LNCaP clone FGC (cell line): Measurements from ENCODE around the gene APOBEC3F.
"Not testable (repeated sequence)": the region's sequence is repeated elsewhere in the genome, so short reads cannot be mapped to it uniquely, and the experiment has no call there.

Experiments
- DNase-seq: peaks from one replicate; pipeline ENCODE4 v3.0.0-alpha.2; 2011; ENCODE audit warnings: low read depth
- H3K4me3 ChIP-seq: 2 replicates; pipeline ENCODE4 v1.5.1; 2011; ENCODE audit warnings: mild to moderate bottlenecking, low read depth, low read length, control low read depth
- TF ChIP-seq, protein P1 (sequence below): IDR thresholded peaks from 2 replicates; pipeline ENCODE4 v1.5.1; 2012; ENCODE audit warnings: mild to moderate bottlenecking; ENCODE audit not compliant: control insufficient read depth, insufficient read depth; ENCODE audit errors: extremely low read depth

APOBEC3F gene

DNA sequence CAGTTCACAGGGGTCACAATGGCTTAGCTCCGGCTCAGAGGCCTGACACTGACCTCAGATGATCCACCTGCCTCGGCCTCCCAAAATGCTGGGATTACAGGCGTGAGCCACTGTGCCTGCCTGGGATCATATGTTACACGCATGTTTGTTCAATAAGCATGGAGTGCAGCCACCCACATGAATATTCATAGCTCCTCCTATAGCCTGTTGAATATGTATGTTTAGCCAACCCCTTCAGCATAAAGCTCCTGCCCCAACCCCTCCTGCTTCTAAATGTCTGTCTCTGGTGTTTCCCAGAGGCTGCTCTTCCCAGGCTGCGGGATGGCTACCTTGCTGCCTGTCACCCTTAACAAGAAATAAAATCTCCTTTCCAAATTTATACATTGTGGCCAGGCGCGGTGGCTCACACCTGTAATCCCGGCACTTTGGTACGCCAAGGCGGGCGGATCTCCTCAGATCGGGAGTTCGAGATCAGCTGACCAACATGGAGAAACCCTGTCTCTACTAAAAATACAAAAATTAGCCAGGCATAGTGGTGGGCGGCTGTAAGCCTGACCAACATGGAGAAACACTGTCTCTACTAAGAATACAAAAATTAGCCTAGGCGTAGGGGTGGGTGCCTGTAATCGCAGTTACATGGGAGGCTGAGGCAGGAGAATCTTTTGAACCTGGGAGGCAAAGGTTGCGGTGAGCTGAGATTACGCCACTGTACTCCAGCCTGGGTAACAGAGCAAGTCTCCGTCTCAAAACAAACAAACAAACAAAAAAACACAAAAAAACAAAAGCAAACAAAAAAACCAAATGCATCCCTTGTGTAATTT lies 1.1 kb upstream of the APOBEC3F start:
- no peak overlapping the region; the same call in 1 of the 2 replicates for H3K4me3 ChIP-seq
- DNase-seq: no peak

DNA sequence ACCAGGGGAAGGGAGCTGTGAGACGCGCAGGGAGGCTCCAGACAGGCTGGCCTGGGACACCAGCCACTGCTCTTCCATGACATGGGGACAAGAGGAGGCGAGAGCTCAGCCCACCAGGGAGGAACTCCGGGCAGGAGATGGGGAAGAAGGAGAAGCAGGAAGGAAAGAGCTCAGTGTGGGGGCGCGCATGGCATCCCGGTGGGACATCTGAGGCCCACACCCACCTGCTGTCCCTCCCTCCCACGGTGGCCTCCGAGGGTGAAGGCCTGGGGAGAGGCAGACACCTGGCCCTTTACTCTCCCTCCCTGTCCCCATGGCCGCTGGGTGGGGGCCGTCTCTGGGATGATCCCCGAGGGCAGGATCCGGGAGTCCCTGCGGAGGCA lies 518 bp upstream of the APOBEC3F start:
- peak overlapping the region; percentile 63 for H3K4me3 ChIP-seq
- DNase-seq: not testable (repeated sequence)

More for the DNA sequence above, 1.1 kb upstream of the APOBEC3F start:
- TF ChIP-seq, protein P1, sequence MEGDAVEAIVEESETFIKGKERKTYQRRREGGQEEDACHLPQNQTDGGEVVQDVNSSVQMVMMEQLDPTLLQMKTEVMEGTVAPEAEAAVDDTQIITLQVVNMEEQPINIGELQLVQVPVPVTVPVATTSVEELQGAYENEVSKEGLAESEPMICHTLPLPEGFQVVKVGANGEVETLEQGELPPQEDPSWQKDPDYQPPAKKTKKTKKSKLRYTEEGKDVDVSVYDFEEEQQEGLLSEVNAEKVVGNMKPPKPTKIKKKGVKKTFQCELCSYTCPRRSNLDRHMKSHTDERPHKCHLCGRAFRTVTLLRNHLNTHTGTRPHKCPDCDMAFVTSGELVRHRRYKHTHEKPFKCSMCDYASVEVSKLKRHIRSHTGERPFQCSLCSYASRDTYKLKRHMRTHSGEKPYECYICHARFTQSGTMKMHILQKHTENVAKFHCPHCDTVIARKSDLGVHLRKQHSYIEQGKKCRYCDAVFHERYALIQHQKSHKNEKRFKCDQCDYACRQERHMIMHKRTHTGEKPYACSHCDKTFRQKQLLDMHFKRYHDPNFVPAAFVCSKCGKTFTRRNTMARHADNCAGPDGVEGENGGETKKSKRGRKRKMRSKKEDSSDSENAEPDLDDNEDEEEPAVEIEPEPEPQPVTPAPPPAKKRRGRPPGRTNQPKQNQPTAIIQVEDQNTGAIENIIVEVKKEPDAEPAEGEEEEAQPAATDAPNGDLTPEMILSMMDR: no peak

DNA sequence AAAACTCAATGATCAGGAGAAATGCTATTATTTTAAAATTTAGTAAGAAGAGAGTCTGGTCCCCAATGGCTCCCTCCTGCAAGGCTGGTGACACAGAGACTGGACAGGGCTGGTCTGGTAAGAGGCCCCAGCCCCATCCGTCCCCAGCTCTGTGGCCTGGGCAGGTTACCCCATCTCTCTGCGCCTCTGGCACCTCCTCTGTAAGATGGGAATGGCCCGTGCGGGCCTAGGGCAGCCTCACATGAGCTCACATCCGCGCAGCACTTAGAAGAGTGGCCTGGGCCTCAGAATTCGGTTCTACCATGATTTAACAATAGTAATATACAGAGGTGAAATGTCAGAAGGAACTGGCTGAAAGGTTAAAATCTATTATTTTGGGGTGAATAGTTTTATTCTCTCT lies 1.2 kb downstream of the APOBEC3F start:
- H3K4me3 ChIP-seq: peak overlapping the region; percentile 63; the same call in 1 of the 2 replicates
- DNase-seq: no peak
- TF ChIP-seq, protein P1: no peak

DNA sequence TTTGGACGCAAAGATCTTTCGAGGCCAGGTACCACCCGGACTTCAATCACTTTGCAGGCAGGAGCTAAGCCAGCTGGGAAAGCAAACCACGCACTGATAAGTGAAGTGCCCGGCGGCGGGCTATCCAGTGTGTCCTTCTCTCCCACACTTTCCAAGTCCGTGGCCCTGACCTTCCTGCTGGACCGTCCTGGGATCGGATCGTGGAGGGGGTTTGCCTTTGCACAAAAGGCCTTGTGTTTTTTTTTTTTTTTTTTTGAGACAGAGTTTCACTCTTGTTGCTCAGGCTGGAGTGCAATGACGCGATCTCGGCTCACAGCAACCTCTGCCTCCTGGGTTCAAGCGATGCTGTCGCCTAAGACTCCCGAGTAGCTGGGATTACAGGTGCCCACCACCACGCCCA lies 2.4 kb downstream of the APOBEC3F start:
- not testable (repeated sequence) for DNase-seq, H3K4me3 ChIP-seq

DNA sequence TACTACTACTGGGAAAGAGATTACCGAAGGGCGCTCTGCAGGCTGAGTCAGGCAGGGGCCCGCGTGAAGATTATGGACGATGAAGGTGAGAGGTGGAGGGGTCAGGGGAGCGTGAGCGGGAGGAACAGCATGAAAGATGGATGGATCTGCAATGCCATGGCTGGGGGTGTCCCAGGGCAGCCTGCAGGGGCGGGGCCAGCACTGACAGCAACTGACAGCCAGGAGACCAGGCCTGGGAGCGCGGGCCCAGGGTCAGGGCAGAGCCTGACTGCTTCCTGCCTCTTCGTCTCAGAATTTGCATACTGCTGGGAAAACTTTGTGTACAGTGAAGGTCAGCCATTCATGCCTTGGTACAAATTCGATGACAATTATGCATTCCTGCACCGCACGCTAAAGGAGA lies 4.5 kb downstream of the APOBEC3F start:
- DNase-seq: not testable (repeated sequence)

DNA sequence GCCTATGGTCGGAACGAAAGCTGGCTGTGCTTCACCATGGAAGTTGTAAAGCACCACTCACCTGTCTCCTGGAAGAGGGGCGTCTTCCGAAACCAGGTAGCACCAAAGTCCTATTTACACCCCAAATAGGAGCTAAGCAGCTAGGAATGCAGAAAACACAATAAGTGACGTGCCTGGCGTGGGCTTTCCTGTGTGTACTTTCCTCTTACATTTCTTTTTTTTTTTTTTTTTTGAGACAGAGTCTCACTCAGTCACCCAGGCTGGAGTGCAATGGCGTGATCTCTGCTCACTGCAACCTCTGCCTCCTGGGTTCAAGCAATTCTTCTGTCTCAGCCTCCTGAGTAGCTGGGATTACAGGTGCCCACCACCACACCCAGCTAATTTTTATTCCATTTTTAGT lies 8.8 kb downstream of the APOBEC3F start:
- not testable (repeated sequence) for DNase-seq, H3K4me3 ChIP-seq

More for the DNA sequence above, 4.5 kb downstream of the APOBEC3F start:
- H3K4me3 ChIP-seq: not testable (repeated sequence)

DNA sequence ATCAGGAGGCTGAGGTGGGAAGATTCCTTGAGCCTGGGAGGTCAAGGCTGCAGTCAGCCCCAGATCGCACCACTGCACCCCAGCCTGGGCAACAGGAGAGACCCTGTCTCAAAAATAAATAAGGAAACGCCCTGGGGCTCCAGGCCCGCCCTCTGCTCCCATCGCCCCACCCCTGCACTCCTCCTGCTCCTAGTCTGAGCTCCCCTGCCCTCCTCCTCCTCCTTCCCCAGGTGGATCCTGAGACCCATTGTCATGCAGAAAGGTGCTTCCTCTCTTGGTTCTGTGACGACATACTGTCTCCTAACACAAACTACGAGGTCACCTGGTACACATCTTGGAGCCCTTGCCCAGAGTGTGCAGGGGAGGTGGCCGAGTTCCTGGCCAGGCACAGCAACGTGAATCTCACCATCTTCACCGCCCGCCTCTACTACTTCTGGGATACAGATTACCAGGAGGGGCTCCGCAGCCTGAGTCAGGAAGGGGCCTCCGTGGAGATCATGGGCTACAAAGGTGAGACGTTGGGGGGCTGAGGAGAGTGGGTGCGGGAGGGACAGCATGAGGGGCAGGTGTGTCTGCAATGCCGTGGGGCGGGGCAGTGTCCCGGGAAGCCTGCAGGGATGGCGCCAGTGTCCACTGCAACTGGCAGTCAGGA lies 11.3 kb downstream of the APOBEC3F start:
- not testable (repeated sequence) for DNase-seq

DNA sequence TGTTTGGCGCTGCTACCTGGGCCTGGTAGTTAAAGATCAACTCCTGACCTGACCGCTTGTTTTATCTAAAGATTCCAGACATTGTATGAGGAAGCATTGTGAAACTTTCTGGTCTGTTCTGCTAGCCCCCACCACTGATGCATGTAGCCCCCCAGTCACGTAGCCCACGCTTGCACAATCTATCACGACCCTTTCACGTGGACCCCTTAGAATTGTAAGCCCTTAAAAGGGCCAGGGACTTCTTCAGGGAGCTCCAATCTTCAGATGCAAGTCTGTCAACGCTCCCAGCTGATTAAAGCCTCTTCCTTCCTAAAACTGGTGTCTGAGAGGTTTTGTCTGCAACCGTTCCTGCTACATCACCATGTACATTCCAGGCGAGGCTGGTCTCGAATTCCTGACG lies 15.0 kb downstream of the APOBEC3F start:
- H3K4me3 ChIP-seq: no peak overlapping the region
- TF ChIP-seq, protein P1: no peak
- no peak for DNase-seq

More for the DNA sequence above, 11.3 kb downstream of the APOBEC3F start:
- H3K4me3 ChIP-seq: not testable (repeated sequence)

DNA sequence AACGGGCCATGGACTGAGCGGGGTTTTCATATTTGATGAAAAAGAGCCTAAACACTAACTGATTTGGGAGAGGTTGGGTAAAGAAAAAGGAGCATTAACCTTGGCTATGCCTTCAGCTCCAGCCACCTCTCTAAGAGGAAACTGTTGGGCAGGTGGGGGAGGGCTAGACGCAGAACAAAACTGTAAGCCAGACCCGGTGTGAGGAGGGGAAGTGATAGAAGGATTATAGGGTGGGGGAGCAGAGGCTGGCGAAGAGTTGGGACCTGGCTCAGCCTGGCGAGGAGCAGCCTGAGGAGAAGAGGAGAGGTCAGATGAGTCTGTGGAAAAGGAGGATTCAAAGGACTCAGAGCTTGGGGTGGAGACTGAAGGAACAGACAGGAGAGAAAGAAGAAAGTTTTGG lies 20.6 kb downstream of the APOBEC3F start:
- not testable (repeated sequence) for DNase-seq

DNA sequence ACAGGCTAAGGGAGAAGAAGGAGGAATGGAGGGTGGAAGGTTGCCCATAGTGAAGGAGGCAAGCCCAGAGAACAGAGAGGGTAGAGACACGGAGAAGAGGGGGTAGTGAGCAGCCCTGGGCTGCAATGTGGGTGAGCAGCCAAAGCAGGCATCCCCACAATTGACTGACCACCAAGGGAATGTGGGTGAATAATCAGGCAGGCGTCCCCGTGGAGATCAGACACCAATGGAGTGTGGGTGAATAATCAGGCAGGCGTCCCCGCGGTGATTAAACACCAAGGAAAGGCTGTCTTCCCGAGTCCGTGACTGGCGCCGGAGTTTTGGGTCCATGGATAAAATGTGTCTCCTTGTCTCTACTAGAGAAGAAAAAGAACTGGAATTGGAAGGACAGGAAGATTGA lies 21.3 kb downstream of the APOBEC3F start:
- H3K4me3 ChIP-seq, DNase-seq: not testable (repeated sequence)

More for the DNA sequence above, 20.6 kb downstream of the APOBEC3F start:
- H3K4me3 ChIP-seq: not testable (repeated sequence)

DNA sequence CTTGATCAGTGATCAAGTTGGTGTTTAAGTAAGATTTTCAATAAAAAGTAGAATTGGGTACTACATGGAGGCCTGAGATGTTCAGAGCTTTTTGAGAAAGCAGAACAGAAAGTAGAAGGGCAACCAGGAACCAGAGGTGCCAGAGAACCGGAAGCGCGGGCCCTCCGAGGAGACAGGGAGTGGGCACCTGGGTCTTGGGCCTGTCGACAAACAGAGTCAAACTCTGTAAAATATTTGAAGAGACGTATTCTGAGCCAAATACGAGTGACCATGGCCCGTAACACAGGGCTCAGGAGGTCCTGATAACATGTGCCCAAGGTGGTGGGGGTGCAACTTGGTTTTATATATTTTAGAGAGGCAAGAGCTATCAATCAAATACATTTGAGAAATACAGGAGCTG lies 23.2 kb downstream of the APOBEC3F start:
- DNase-seq, H3K4me3 ChIP-seq: not testable (repeated sequence)

DNA sequence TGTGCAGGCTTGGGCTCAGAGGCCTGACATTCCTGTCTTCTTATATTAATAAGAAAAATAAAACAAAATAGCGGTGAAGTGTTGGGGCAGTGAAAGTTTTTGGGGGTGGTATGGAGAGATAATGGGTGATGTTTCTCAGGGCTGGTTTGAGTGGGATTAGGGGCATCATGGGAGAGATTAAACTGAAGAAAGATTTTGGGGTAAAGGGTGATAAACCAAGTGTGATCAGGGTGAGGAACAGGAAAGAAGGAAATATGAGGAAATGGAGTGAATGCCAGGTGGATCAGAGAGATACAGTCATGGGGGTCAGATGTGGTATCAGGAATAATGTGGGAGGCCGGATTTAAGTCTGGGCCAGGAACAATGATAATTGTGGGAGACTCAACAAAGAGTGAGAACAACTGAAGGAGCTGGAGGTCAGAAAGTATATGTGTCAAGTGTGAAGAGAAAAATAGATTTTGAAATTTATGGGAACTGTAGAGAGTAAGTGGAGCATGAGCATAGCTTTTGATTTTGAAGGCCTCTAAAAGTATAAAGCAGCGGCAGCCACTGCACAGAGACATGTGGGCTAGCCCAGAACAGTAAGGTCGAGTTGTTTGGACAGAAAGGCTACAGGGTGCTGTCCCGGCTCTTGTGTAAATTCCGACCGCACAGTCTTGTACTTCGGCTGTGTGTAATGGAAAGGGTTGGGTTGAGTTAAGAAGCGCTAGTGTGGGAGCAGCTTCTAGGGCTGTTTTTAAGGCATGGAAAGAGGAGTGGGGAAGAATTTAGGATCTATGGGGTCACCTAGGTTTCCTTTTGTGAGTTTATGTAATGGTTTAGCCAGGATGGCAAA lies 26.0 kb downstream of the APOBEC3F start:
- DNase-seq, H3K4me3 ChIP-seq: not testable (repeated sequence)
